GM21526 (cell line): ENCODE results near the gene KCNMB2.
A peak's percentile ranks its signal among the peaks of the same experiment; 100 is the strongest.

Experiments used
- ATAC-seq: cut with Tn5 transposase; IDR thresholded peaks from one replicate; pipeline ENCODE4 v1.9.1; 2021; ENCODE audit warnings: moderate library complexity; ENCODE audit not compliant: unreplicated experiment, low FRiP score

The KCNMB2 gene

GRCh38 chr3:178536211-178537079 lies at the start of gene KCNMB2:
Gene KCNMB2 (plus strand): TSS chr3:178536436.
- ATAC-seq: no peak

DNA sequence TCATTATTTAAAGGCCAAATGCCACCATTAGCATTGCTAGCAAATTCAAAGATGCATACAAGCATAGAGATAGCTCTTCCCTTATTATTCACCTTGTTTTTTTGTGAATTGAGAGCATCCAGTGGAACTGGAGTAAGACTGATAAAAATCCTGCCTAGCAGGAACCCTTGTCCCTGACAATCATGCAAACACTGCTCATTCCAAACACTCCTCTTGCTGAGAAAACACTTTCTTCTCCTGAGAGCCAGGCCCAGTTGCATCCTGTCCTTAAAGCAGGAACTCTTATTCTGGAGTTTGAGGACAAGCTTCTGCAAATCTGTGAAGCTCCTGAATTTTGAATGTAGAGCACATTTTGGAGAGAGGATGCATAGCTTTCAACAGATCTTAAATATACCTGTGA lies 49.3 kb upstream of the KCNMB2 start:
- no peak for ATAC-seq

GRCh38 chr3:178487752-178488151 lies 48.5 kb upstream of the KCNMB2 start:
- no peak for ATAC-seq

DNA sequence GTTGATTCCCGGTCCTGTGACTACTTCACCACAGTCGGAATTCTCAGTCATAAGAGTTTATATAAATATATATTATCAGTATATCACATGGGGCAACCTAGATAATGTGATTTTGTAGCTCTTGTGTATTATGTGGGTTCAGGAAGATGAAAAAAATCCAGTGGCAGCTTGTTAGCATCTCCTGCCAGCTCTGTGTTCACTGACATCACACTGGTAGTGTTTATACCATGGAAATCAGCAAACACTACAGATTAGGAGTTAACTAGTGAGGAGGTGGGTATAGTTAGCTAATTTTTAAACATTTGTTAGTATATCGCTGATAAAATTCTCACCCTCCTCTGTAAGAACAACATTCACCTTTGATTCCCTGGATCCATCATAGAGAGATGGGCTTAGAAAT lies 44.5 kb upstream of the KCNMB2 start:
- no peak for ATAC-seq

- no peak for ATAC-seq
These were observed 43.7 kb upstream of the KCNMB2 start for GRCh38 chr3:178492491-178492890.

GRCh38 chr3:178494386-178494785 lies 41.9 kb upstream of the KCNMB2 start:
- ATAC-seq: no peak

GRCh38 chr3:178496911-178497310 lies 39.3 kb upstream of the KCNMB2 start:
- no peak for ATAC-seq

DNA sequence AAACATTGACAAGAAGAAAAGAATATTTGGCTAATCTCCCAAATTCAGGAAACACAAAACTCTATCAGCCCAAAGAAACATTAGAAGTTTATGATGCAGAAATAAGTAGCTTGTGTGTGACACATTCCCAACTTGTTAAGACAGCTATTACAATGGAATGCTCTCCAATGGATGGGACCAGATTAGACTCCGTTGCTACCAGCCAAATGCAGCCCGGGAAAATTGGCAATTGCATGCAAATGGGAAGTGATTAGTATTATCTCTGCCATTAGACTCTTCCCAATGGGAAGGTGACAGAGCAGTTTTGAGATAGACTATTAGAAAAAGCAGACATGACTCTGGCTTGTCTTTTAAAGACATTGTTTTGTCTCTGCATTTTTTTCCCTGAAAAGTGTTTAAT lies 37.4 kb upstream of the KCNMB2 start:
- ATAC-seq: no peak

DNA sequence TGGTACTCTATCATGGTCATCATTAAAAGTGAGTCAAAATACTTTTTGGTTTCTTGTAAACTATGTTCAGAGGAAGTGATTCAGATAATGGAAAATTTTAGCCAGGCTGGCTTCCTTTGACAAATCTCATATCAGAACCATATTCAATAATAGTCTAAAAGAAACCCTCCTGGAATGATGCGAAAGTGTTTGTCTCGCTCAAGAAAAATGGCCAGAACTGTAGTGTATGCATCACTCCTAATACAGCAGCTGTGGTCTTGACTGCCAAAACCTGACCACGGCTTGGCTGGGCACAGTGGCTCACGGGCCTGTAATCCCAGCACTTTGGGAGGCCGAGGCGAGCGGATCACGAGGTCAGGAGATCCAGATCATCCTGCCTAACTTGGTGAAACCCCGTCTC lies 35.6 kb upstream of the KCNMB2 start:
- no peak for ATAC-seq

DNA sequence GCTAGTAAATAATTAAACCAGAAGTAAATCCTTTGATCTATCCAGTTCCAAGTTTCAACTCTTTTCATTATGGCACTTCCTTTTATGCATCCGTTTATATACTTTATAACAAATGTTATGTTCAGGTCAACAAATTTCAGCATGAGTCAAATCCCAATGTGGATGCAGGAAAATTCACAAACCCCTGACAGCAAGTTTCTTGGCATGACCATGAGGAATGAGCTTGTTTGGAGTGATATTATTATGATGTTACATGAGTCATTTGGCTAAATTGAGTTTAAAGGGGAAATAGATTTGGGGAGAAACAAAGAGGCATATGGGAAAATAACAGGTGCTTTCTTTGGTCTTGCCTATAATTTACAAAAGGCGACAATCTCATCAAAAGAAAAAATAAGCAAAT lies 32.1 kb upstream of the KCNMB2 start:
- ATAC-seq: no peak

GRCh38 chr3:178505832-178506231 lies 30.4 kb upstream of the KCNMB2 start:
- ATAC-seq: no peak

DNA sequence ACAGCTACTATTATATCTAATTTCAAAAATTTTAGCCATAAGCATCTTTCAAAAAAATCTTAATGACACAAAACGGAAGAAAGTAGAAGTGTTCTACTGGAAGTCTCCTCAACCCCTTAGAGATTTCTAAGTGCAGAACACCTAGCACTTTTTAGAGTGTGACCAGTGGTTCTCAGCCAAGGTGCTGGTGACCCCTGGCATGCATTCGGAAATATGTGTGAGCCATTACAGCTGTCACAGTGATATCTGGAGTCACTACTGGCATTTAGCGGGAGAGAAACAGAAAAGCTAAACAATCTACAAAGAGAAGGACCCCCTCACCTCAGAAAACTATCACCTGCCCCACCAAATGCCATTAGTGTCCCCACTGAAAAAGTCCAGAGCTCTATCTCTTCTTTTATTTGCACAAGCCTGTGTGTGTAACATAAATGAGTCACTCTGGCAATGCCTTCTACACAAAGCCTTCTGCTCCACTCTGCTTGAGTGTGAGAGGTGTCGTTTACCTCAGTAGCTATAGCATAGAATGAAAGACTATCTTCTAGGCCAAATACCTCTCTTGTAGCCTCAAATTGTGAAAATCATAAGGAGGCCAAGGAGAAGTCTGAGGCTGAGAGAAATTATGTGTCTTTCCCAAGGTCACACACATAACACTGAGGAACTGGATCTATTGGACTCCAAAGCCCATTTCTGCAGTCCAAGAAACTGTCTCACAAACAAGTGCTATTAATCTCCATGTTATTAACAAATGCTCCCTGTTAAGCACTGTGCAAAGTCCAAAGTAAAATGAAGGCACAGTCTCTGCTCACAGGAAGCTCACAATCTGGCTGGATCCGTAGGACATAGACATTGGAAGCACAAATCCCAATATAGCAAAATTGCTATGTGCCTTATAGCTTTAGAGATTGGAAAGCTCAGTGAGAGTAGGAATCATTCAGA lies 28.5 kb upstream of the KCNMB2 start:
- no peak for ATAC-seq

- ATAC-seq: no peak
These were observed 27.8 kb upstream of the KCNMB2 start for GRCh38 chr3:178508443-178508825.

- no peak for ATAC-seq
These were observed 25.7 kb upstream of the KCNMB2 start for GRCh38 chr3:178510496-178510895.

GRCh38 chr3:178512647-178513046 lies 23.6 kb upstream of the KCNMB2 start:
- no peak for ATAC-seq

DNA sequence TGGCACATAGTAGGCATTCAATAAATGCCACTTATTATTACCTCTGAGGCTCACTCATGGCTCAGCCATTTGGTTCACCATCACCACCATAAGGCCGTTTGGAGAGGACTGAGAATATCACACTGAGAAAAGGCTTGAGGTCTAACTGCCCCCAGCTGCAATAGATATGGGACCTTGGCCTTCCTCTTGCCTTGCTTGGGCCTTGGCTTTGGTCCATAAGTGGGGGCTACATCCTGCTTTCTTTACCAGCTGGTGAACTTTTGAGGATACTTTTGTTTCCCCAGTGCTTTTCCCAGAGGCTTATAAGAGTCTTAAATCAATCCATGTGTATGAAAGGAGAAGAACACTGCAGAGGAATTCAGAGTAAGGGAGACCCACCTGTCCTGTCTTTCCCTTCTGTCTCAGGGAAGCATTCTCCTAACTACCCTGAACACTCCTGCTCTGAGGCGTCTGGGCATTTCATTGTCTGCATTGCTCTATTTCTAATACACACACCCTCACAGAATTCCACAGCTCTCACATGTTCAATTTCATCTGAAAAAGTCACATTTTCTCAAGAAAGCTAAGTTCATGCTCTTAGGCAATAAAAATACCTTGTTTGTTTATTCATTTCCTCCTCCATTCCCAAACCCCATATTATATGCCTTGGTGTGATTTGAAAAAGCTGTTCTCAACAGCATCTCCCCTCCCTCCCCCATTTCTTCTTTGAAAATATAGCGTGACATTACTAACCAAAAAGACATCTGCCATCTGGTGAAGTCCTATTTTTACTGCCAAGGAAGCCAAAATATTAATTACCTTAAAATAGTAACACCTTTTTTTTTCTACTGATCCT lies 22.5 kb upstream of the KCNMB2 start:
- no peak for ATAC-seq

DNA sequence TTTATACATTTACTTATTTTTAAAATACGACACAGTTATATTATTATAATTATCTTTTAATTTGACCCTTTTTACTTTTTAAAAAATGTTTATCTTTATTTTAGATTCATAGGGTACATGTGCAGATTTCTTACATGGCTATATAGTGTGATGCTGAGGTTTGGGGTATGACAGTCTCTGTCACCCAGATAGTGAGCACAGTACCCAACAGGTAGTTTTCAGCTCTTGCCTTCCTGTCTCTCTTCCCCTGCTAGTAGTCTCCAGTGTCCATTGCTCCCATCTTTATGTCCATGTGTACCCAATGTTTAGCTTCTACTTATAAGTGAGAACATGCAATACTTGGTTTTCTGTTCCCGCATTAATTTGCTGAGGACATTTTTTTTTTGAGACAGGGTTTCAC lies 21.8 kb upstream of the KCNMB2 start:
- ATAC-seq: no peak

GRCh38 chr3:178515076-178515744 lies 21.0 kb upstream of the KCNMB2 start:
- peak; percentile 30 for ATAC-seq

DNA sequence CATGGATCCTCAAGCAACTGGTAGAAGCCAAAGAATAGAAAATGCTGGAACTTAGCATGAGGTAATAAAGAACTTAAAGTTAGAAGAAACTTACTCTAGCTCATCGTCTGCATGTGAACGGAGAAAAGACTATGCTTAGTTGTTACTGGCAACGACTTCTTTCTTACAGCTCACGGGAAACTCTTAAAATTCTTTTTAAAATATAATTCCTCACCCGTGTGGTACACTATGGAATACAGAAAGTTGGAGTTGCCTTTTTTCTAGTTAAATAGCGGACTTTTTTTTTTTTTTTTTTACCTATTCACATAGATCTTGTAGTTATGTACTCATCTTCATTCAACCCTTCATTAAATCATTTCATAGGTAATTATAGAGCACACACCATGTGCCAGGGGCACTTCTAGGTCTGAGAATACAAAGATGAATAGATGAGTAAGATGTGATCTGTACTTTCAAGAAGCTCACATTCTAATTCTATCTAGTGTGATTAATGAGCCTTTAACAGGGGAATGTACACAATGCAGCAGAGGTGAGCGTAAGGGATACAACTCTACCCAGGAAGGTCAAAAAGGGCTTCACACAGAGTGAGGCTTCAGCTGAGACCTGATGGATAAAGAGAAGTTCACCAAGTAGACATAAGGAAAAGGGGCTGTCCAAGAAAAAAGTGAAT lies 18.4 kb upstream of the KCNMB2 start:
- no peak for ATAC-seq
